Measurements from ENCODE around the gene NDRG2.
A peak's percentile ranks its signal among the peaks of the same experiment; 100 is the strongest.
"Not testable (repeated sequence)": the region's sequence is repeated elsewhere in the genome, so short reads cannot be mapped to it uniquely, and the experiment has no call there.

The NDRG2 gene

DNA sequence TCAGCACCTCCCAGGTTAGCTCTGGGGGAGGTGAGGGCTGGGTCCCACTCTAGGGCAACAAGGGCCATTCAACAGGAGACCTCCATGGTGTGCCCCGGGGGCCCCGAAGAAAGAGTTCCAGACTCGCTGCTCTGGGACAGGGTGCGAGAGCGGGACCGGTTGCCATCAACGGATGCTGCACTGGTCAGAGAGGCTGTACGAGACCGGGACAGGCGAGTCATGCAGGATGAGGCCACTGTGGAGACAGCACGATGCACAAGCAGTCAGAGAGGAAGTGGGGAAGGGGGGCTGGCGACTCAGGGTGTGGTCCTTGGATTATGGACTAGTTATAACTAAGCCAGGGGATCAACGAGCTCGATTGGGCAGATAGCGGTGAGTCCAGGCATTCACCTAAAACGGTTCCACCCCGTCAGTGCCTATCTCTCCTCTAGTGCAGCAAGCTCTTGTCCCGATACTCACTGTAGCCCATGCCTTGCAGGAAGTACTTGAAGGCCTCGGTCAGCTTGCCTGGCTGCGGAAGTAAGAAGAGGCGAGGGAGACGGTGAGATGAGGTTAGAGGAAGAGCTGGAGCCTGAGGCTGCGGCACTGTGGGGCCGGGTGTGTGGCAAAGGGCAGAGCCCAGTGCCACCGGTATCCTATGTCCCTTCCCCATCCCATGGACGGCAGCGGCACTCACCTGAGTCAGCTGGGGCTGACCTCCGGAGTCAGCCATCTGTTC is 7.2 kb downstream of the NDRG2 start:
- Histone ChIP-seq H3K4me3 (ENCODE audit: low read length) (no peak overlapping the region), H3K9me3 (ENCODE audit: insufficient read depth, low read depth, low read length) (no peaks in the 10 kb centered on the region), H3K36me3 (ENCODE audit: insufficient read depth, low read depth, low read length) (peaks cover 5% of the 10 kb centered on the region; the same call in 1 of the 2 replicates), H3K27ac (ENCODE audit: low read length) (no peak overlapping the region), H3K4me1 (ENCODE audit: insufficient read depth, low read length) (peaks cover 5% of the 10 kb centered on the region; the same call in 1 of the 2 replicates), H3K27me3 (ENCODE audit: insufficient read depth, low read length) (peaks cover 10% of the 10 kb centered on the region), H3K9ac (ENCODE audit: low read depth, low read length) (no peak overlapping the region)

DNA sequence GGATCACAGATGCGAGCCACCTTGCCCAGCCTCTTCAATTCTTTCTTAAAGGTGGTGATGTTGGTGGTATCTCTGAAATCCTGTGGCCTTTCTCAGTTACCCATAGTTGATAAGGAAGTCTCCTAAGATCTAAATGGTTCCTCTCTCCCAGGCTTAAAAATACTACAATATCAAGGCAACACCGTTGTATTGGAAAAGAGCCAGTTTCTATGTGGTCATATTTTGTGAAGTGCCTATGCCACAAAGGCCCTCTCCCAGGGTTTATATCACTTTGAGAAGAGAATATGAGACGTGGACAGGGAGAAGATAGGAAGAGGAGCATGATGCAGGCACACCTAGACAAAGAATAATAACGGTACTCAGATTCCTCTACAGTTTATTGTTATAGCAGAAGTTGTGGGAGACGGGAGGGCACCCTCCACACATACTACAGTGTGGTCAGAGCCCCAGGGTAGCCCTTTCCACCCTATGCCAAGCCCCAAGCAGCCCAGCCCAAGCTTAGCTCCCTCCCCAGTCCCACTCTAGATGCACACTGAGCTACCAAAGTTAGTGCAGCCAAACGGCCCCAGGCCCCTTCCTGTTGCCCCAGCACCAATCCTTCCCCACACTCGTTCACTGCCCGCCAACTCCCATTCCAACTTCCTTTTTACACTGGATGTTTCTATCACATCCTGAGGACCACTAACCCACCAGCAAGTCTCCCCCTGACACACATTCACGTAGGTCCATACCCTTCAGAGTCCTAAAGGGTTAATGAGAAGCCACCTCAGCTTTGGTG is 8.3 kb downstream of the NDRG2 start:
- no peak overlapping the region for H3K4me3 ChIP-seq (ENCODE audit: low read length)
- no peak overlapping the region for H3K27ac ChIP-seq (ENCODE audit: low read length)
- no peak overlapping the region for H3K9ac ChIP-seq (ENCODE audit: low read depth, low read length)
- H3K36me3 ChIP-seq (ENCODE audit: insufficient read depth, low read depth, low read length) = peaks cover 5% of the 10 kb centered on the region; the same call in 1 of the 2 replicates
- H3K9me3 ChIP-seq (ENCODE audit: insufficient read depth, low read depth, low read length) = no peaks in the 10 kb centered on the region
- no peaks in the 10 kb centered on the region for H3K27me3 ChIP-seq (ENCODE audit: insufficient read depth, low read length)
- H3K4me1 ChIP-seq (ENCODE audit: insufficient read depth, low read length) = peaks cover 5% of the 10 kb centered on the region; the same call in 1 of the 2 replicates

DNA sequence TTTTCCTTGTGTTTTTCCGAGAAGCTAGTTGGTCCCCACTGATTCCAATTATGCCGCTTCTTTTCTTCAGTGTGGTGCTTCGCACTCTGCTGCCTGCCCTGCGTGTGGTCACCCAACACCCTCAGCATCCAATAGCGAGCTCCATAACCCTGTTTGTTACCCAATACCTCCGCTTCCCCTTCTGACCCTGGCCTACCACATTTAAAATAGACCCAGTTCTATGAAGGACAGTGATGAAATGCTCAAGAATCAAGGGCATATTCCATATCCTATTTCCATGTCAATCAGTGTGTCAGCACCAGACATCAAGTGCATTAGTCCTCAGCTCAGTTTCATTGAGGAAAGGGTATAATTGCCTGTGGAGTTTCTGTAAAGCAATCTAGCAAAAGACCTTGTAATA is 9.5 kb downstream of the NDRG2 start:
- Histone ChIP-seq H3K36me3 (ENCODE audit: insufficient read depth, low read depth, low read length) (no peaks in the 10 kb centered on the region; the same call in 1 of the 2 replicates), H3K27me3 (ENCODE audit: insufficient read depth, low read length) (no peaks in the 10 kb centered on the region), H3K27ac (ENCODE audit: low read length) (no peak overlapping the region), H3K9ac (ENCODE audit: low read depth, low read length) (no peak overlapping the region), H3K4me1 (ENCODE audit: insufficient read depth, low read length) (peaks cover 5% of the 10 kb centered on the region; the same call in 1 of the 2 replicates), H3K9me3 (ENCODE audit: insufficient read depth, low read depth, low read length) (no peaks in the 10 kb centered on the region), H3K4me3 (ENCODE audit: low read length) (no peak overlapping the region)

DNA sequence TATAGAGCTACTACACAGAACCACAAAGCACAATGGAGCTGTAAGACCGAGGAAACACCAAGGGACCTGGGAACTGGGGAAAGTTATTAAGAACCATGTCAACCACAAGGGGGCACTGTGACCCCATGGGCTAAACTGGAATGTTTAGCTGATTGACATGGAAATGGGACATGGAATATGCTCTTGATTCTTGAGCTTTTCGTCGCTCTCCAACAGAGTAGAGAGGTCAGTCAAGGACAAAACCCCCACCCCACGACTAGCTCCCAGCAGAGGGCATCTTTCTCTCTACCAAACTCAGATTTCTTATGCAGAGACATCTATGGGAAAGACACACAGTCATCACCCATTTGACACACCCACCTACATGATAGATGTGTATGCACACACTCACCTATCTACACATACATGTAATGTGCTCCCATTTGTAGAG is 10.1 kb downstream of the NDRG2 start:
- H3K4me3 ChIP-seq (ENCODE audit: low read length) = no peak overlapping the region
- no peaks in the 10 kb centered on the region; the same call in 1 of the 2 replicates for H3K36me3 ChIP-seq (ENCODE audit: insufficient read depth, low read depth, low read length)
- H3K27ac ChIP-seq (ENCODE audit: low read length) = no peak overlapping the region
- H3K27me3 ChIP-seq (ENCODE audit: insufficient read depth, low read length) = no peaks in the 10 kb centered on the region
- no peak overlapping the region for H3K9ac ChIP-seq (ENCODE audit: low read depth, low read length)
- no peaks in the 10 kb centered on the region for H3K9me3 ChIP-seq (ENCODE audit: insufficient read depth, low read depth, low read length)
- H3K4me1 ChIP-seq (ENCODE audit: insufficient read depth, low read length) = peaks cover 5% of the 10 kb centered on the region; the same call in 1 of the 2 replicates

DNA sequence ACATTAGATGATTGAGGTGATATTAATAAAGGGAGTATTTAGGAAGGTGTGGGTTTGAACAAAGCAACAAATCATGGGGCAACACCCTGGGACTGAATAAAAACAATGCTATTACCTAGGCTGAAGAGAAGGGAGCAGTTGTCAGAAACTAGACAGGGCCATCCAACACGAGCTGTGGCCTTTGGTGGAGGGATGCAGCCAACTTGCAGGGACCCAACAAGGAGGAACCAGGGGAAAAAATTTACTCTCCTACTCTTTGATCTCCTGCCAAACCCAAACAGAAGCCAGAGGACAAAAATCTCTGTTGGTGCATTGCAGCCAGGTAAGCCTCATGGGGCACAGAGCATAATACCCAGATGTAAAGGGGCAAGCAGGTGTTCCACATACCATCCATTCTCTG is 13.7 kb downstream of the NDRG2 start:
- H3K36me3 ChIP-seq (ENCODE audit: insufficient read depth, low read depth, low read length) = no peaks in the 10 kb centered on the region
- no peaks in the 10 kb centered on the region for H3K27me3 ChIP-seq (ENCODE audit: insufficient read depth, low read length)
- H3K4me3 ChIP-seq (ENCODE audit: low read length) = no peak overlapping the region
- no peak overlapping the region for H3K9ac ChIP-seq (ENCODE audit: low read depth, low read length)
- no peaks in the 10 kb centered on the region for H3K9me3 ChIP-seq (ENCODE audit: insufficient read depth, low read depth, low read length)
- no peak overlapping the region for H3K27ac ChIP-seq (ENCODE audit: low read length)
- H3K4me1 ChIP-seq (ENCODE audit: insufficient read depth, low read length) = peaks cover 8% of the 10 kb centered on the region; the same call in 1 of the 2 replicates

DNA sequence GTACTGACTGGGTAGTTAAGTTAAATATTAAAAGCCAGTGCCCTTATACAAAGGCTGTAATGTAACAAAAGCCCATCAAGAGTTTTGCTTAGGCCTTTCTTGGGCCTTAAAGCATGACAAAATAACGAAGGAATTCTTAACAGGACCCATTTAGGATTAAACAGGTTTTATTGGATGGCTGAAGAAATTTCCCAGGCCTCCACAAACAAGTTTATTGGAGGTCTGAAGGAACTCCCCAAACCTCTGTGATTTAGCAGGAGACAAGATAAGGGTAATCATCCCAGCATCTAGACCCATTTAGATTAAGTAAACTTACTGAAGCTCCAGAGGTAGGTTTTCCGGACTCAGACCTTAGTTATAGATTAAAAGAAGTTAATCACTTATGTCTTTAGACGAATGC is 15.1 kb downstream of the NDRG2 start:
- not testable (repeated sequence) for H3K4me3 ChIP-seq (ENCODE audit: low read length); H3K36me3 ChIP-seq (ENCODE audit: insufficient read depth, low read depth, low read length); H3K27ac ChIP-seq (ENCODE audit: low read length); H3K4me1 ChIP-seq (ENCODE audit: insufficient read depth, low read length); H3K9ac ChIP-seq (ENCODE audit: low read depth, low read length); H3K27me3 ChIP-seq (ENCODE audit: insufficient read depth, low read length); H3K9me3 ChIP-seq (ENCODE audit: insufficient read depth, low read depth, low read length)

DNA sequence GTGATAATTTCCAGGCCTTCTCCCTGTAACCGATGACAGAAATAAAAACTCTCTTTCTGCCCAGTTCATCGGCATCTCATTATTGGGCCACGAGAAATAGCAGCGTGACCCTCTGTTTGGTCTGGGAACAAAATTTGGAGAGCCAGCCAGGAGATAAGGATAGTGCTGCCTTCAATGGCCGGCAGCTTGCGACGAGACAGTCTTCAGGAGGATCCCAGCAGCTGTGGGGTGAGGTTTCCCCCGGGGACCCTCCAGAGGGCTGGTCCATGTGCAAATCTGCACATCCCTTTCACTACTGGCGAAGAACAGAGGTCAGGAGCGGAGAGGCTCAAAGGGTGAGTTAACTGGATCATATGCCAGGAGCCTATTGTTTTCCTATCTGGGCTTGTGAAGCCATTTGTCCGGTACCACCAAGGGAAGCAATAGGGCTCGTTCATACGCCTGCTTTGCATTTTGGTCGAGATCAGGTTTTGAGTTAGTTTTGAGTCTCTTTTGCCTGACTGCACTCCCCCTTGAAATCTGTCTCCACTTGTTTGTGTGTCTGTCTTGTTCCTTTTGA is 21.0 kb downstream of the NDRG2 start:
- Histone ChIP-seq H3K36me3 (ENCODE audit: insufficient read depth, low read depth, low read length) (no peaks in the 10 kb centered on the region), H3K4me1 (ENCODE audit: insufficient read depth, low read length) (peaks cover under 1% of the 10 kb centered on the region; the same call in 1 of the 2 replicates), H3K27me3 (ENCODE audit: insufficient read depth, low read length) (no peaks in the 10 kb centered on the region), H3K9me3 (ENCODE audit: insufficient read depth, low read depth, low read length) (no peaks in the 10 kb centered on the region), H3K4me3 (ENCODE audit: low read length) (no peak overlapping the region), H3K9ac (ENCODE audit: low read depth, low read length) (no peak overlapping the region), H3K27ac (ENCODE audit: low read length) (no peak overlapping the region)

DNA sequence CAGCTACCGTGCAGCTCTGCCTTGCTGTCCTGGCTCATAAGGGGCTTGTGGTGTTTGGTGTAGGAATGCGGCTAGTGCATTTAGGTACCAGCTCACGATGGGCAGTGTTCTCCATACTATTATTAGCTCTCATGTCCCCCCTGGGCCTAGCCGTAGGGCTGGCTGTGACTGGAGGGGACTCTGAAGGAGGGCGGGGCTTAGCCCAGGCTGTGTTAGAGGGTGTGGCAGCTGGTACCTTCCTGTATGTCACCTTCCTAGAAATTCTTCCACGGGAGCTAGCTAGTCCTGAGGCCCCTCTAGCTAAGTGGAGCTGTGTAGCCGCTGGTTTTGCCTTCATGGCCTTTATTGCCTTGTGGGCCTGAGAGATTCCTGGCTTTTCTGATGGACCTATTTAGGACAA is 23.6 kb downstream of the NDRG2 start:
- Histone ChIP-seq H3K27ac (ENCODE audit: low read length) (no peak overlapping the region), H3K4me3 (ENCODE audit: low read length) (no peak overlapping the region), H3K27me3 (ENCODE audit: insufficient read depth, low read length) (no peaks in the 10 kb centered on the region), H3K4me1 (ENCODE audit: insufficient read depth, low read length) (peaks cover 5% of the 10 kb centered on the region; the same call in 1 of the 2 replicates), H3K9ac (ENCODE audit: low read depth, low read length) (no peak overlapping the region), H3K36me3 (ENCODE audit: insufficient read depth, low read depth, low read length) (peaks cover 12% of the 10 kb centered on the region), H3K9me3 (ENCODE audit: insufficient read depth, low read depth, low read length) (no peaks in the 10 kb centered on the region)

DNA sequence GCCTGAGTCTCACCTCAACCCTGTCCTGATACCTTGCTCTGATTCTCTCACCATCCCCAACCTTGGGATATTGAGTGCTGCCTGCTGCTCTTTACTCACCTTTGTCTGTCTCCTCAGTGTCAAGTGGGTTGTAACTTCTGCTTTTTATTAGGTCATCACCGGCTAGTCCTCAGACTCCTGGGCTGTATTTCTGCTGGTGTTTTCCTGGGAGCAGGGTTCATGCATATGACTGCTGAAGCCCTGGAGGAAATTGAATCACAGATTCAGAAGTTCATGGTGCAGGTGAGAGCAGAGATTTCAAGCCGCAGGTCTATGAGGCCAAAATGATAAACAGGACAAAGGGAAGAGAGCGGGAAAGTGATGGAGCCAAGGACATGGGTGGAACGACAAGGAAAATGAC is 25.3 kb downstream of the NDRG2 start:
- H3K4me1 ChIP-seq (ENCODE audit: insufficient read depth, low read length) = peaks cover 5% of the 10 kb centered on the region; the same call in 1 of the 2 replicates

DNA sequence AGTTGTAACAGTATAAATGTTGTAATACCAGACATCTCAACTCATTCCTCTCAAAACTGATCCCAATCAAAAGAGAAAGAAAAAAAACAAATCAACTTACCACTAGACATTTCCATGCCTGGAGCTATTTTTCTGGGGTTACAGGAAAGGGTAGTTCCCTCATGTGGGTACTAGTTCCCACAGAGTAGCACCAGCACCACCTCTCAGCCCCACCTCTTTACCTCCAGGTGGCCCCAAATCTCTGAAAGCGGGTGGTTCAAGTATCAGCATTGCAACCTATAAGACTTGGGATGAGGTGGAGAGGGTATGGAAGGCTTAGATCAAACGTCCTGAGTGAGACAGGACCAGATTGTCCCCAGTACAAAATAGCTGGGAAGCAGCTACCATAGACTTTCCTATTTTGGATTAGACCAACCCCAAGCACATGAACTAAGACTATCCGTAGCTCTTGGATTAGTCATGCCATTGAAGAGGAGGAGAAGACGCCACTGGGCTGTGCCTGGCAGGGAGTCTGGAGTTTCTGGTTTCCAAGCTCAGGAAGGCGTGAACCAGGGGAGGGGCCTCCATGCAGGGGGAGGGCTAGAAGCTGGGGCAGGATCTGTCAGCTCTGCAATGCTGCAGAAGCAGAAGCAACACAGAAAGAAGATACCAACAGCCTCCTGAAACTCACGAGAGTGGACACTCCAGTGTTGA is 26.0 kb downstream of the NDRG2 start, which contains the start of gene SLC39A2:
Gene SLC39A2 (plus strand): TSS at position 620 of the 693 bp plus-strand sequence. CDS start 154 bp downstream, outside the sequence.
- H3K4me3 ChIP-seq (ENCODE audit: low read length) = peak within 1 kb of the TSS; percentile 41; the same call in 1 of the 2 replicates
- no peak within 1 kb of the TSS for H3K27ac ChIP-seq (ENCODE audit: low read length)
- H3K9ac ChIP-seq (ENCODE audit: low read depth, low read length) = no peak within 1 kb of the TSS

More for the DNA sequence above, 25.3 kb downstream of the NDRG2 start:
- Histone ChIP-seq H3K27me3 (ENCODE audit: insufficient read depth, low read length) (no peaks in the 10 kb centered on the region), H3K9me3 (ENCODE audit: insufficient read depth, low read depth, low read length) (no peaks in the 10 kb centered on the region), H3K4me3 (ENCODE audit: low read length) (no peak overlapping the region), H3K9ac (ENCODE audit: low read depth, low read length) (no peak overlapping the region), H3K36me3 (ENCODE audit: insufficient read depth, low read depth, low read length) (peaks cover 28% of the 10 kb centered on the region), H3K27ac (ENCODE audit: low read length) (no peak overlapping the region)

DNA sequence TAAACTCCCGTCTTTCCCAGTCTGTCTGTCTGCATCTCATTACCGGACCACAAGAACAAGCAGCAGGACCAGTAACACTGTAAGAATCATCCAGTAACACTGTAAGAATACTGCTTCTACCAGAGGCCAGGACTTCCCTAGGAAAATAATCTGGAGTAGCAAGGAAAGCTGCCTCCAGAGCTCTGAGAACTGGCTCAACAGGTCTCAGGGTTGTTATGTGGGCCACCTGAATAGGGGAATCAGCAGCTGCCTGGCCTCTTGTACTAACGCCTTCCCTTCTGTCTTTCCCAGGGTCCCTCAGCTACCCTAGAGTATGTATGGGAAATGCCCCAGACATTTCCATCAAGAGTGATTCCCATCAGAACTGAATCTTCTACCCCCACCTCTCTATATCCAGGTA is 26.7 kb downstream of the NDRG2 start:
- Histone ChIP-seq H3K9ac (ENCODE audit: low read depth, low read length) (no peak overlapping the region), H3K9me3 (ENCODE audit: insufficient read depth, low read depth, low read length) (no peaks in the 10 kb centered on the region), H3K4me3 (ENCODE audit: low read length) (no peak overlapping the region), H3K27ac (ENCODE audit: low read length) (no peak overlapping the region), H3K36me3 (ENCODE audit: insufficient read depth, low read depth, low read length) (peaks cover 43% of the 10 kb centered on the region), H3K4me1 (ENCODE audit: insufficient read depth, low read length) (peaks cover 5% of the 10 kb centered on the region; the same call in 1 of the 2 replicates), H3K27me3 (ENCODE audit: insufficient read depth, low read length) (no peaks in the 10 kb centered on the region)

More for the DNA sequence above, 26.0 kb downstream of the NDRG2 start, which contains the start of gene SLC39A2:
- no peaks in the 10 kb centered on the region for H3K9me3 ChIP-seq (ENCODE audit: insufficient read depth, low read depth, low read length)
- no peaks in the 10 kb centered on the region for H3K27me3 ChIP-seq (ENCODE audit: insufficient read depth, low read length)
- H3K4me1 ChIP-seq (ENCODE audit: insufficient read depth, low read length) = peaks cover 5% of the 10 kb centered on the region; the same call in 1 of the 2 replicates
- peaks cover 36% of the 10 kb centered on the region for H3K36me3 ChIP-seq (ENCODE audit: insufficient read depth, low read depth, low read length)
